ENCODE results near the gene ISG15. TPM values are rescaled to one million over a fixed set of nuclear protein-coding genes. Genes with fewer than 3 reads are reported as not detected.

The ISG15 gene
- total and polyA plus RNA-seq, 9 of the 15 experiments (the other 6 are each of a cell fraction or from before 2014, with no cell fraction given): 0.40 to 58.3 (median 12.2) TPM

DNA sequence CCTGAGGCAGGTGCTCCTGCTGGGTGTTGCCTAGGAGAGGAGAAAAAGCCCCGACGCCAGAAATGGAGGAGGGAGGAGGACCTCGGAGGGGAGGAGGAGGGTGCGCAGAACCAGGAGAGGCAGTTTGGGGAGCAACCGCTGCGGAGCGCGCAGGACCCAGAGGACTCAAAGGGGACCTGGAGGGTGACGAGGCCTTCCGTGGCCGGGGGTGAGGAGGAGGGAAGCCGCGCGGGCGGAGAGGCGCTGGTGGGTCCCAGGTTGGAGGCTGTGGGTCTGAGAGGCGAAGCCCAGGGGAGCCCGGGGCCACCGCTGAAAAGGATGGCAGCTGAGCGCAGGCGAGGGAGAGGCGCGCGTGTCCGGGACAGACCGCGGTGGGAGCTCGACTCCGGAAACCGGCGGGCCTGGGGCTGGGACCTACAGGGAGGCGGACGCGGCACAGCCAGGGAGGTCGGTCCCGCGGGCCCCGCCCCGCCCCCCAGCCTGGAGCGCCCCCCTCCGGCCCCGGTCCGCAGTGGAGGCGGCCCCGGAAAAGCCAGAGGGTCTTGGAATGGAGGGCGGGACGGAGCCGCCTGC is 45.7 kb downstream of the ISG15 start (continued):
- TF ChIP-seq TFAP4 (CRISPR knock-in tag; IDR thresholded peaks at IDR 0.05; ENCODE audit: borderline replicate concordance): peak; percentile 11
- TF ChIP-seq TGIF2 (CRISPR knock-in tag; IDR thresholded peaks at IDR 0.05): no peak
- TF ChIP-seq, protein P1, sequence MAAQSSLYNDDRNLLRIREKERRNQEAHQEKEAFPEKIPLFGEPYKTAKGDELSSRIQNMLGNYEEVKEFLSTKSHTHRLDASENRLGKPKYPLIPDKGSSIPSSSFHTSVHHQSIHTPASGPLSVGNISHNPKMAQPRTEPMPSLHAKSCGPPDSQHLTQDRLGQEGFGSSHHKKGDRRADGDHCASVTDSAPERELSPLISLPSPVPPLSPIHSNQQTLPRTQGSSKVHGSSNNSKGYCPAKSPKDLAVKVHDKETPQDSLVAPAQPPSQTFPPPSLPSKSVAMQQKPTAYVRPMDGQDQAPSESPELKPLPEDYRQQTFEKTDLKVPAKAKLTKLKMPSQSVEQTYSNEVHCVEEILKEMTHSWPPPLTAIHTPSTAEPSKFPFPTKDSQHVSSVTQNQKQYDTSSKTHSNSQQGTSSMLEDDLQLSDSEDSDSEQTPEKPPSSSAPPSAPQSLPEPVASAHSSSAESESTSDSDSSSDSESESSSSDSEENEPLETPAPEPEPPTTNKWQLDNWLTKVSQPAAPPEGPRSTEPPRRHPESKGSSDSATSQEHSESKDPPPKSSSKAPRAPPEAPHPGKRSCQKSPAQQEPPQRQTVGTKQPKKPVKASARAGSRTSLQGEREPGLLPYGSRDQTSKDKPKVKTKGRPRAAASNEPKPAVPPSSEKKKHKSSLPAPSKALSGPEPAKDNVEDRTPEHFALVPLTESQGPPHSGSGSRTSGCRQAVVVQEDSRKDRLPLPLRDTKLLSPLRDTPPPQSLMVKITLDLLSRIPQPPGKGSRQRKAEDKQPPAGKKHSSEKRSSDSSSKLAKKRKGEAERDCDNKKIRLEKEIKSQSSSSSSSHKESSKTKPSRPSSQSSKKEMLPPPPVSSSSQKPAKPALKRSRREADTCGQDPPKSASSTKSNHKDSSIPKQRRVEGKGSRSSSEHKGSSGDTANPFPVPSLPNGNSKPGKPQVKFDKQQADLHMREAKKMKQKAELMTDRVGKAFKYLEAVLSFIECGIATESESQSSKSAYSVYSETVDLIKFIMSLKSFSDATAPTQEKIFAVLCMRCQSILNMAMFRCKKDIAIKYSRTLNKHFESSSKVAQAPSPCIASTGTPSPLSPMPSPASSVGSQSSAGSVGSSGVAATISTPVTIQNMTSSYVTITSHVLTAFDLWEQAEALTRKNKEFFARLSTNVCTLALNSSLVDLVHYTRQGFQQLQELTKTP (IDR thresholded peaks at IDR 0.05; ENCODE audit: low read depth in 1 of 2, partially characterized antibody in 2 of 2): no peak
- no peak for TF ChIP-seq ZNF707 (CRISPR knock-in tag; conservative IDR thresholded peaks at IDR 0.05)
- no peak for TF ChIP-seq PRDM10 (IDR thresholded peaks at IDR 0.05; ENCODE audit: partially characterized antibody)
- no peak for TF ChIP-seq HCFC1 (IDR thresholded peaks at IDR 0.05; ENCODE audit: low read depth, low read length)
- TF ChIP-seq EP400 (IDR thresholded peaks at IDR 0.05): no peak; the same call in 1 of the 2 replicates
- TF ChIP-seq NFXL1 (CRISPR knock-in tag; IDR thresholded peaks at IDR 0.05): no peak
- no peak for TF ChIP-seq EWSR1 (IDR thresholded peaks at IDR 0.05; ENCODE audit: borderline replicate concordance, low read depth, partially characterized antibody)
- TF ChIP-seq, protein P2, sequence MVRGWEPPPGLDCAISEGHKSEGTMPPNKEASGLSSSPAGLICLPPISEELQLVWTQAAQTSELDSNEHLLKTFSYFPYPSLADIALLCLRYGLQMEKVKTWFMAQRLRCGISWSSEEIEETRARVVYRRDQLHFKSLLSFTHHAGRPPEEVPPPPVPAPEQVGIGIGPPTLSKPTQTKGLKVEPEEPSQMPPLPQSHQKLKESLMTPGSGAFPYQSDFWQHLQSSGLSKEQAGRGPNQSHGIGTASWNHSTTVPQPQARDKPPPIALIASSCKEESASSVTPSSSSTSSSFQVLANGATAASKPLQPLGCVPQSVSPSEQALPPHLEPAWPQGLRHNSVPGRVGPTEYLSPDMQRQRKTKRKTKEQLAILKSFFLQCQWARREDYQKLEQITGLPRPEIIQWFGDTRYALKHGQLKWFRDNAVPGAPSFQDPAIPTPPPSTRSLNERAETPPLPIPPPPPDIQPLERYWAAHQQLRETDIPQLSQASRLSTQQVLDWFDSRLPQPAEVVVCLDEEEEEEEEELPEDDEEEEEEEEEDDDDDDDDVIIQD (CRISPR knock-in tag; IDR thresholded peaks at IDR 0.05): no peak
- TF ChIP-seq ZNF766 (CRISPR knock-in tag; conservative IDR thresholded peaks at IDR 0.05): no peak
- no peak for TF ChIP-seq FUS (optimal IDR thresholded peaks at IDR 0.05; ENCODE audit: low read depth, low read length)
- peak; percentile 57; the same call in 1 of the 2 replicates for TF ChIP-seq RBFOX2 (IDR thresholded peaks at IDR 0.05; ENCODE audit: low read depth, low read length)
- TF ChIP-seq ELF4 (CRISPR knock-in tag; IDR thresholded peaks at IDR 0.05): no peak
- no peak for TF ChIP-seq NR2C2 (CRISPR knock-in tag; IDR thresholded peaks at IDR 0.05)
- TF ChIP-seq NR2C2 (tag; IDR thresholded peaks at IDR 0.05): no peak
- TF ChIP-seq RBM25 (IDR thresholded peaks at IDR 0.05; ENCODE audit: low read depth, low read length, severe bottlenecking): no peak
- no peak for TF ChIP-seq ZNF444 (CRISPR knock-in tag; IDR thresholded peaks at IDR 0.05)
